Endodermal cell (in vitro differentiated cells): Measurements from ENCODE around the gene CD244. TPM values are rescaled to one million over a fixed set of nuclear protein-coding genes. Genes with fewer than 3 reads are reported as not detected.
"Not testable (repeated sequence)": the region's sequence is repeated elsewhere in the genome, so short reads cannot be mapped to it uniquely, and the experiment has no call there.

Experiments used
- DNase-seq: peaks from one replicate; pipeline ENCODE4 v3.0.0-alpha.2; 2017
- H3K27ac ChIP-seq: 2 replicates; pipeline ENCODE4 v1.5.1; 2013; ENCODE audit warnings: mild to moderate bottlenecking, low read depth, low read length, moderate library complexity
- H3K27me3 ChIP-seq: 2 replicates; pipeline ENCODE4 v1.6.1; 2013; ENCODE audit warnings: mild to moderate bottlenecking, low read length, moderate library complexity; ENCODE audit not compliant: insufficient read depth, control insufficient read depth, poor library complexity, severe bottlenecking
- H3K36me3 ChIP-seq: 2 replicates; pipeline ENCODE4 v1.7.0; 2013; ENCODE audit warnings: mild to moderate bottlenecking, low read length, moderate library complexity; ENCODE audit not compliant: control insufficient read depth, insufficient read depth
- H3K4me1 ChIP-seq: one replicate; pipeline ENCODE4 v1.7.0; 2013; ENCODE audit warnings: low read length; ENCODE audit not compliant: control insufficient read depth, insufficient read depth
- H3K4me3 ChIP-seq: 2 replicates; pipeline ENCODE4 v1.5.1; 2013; ENCODE audit warnings: mild to moderate bottlenecking, low read length, moderate library complexity
- H3K9ac ChIP-seq: 2 replicates; pipeline ENCODE4 v1.6.1; 2013; ENCODE audit warnings: mild to moderate bottlenecking, low read length, moderate library complexity; ENCODE audit not compliant: poor library complexity, severe bottlenecking; ENCODE audit errors: extremely low read depth
- H3K9me3 ChIP-seq: 2 replicates; pipeline ENCODE4 v1.6.1; 2013; ENCODE audit warnings: mild to moderate bottlenecking, low read length, moderate library complexity; ENCODE audit not compliant: control insufficient read depth
- H3K27ac Mint-ChIP-seq: 2 replicates; pipeline ENCODE4 v1.8.0; 2020; ENCODE audit warnings: mixed read lengths
- H3K27me3 Mint-ChIP-seq: 2 replicates; pipeline ENCODE4 v1.8.0; 2021; ENCODE audit warnings: mild to moderate bottlenecking, mixed read lengths; ENCODE audit not compliant: insufficient read depth
- H3K36me3 Mint-ChIP-seq: 2 replicates; pipeline ENCODE4 v1.8.0; 2020; ENCODE audit warnings: low read depth, mixed read lengths
- H3K4me1 Mint-ChIP-seq: 2 replicates; pipeline ENCODE4 v1.8.0; 2020; ENCODE audit warnings: mixed read lengths
- H3K4me3 Mint-ChIP-seq: 2 replicates; pipeline ENCODE4 v1.8.0; 2020; ENCODE audit warnings: mild to moderate bottlenecking, moderate library complexity, mixed read lengths
- H3K9me3 Mint-ChIP-seq: 2 replicates; pipeline ENCODE4 v1.8.0; 2020; ENCODE audit warnings: mild to moderate bottlenecking, mixed read lengths
- CTCF ChIP-seq: fragments of 200-600 bp; sonication (generic); conservative IDR thresholded peaks from 2 replicates; pipeline ENCODE4 v1.5.0; 2021; ENCODE audit warnings: antibody characterized with exemption, mild to moderate bottlenecking
- WGBS, 2 experiments: methylation state at CpG; one replicate each; pipeline versions ENCODE4 v1.1.5 to v1.1.7; 2013; ENCODE audit warnings: missing lambda C conversion rate in 2 of 2, mixed read lengths in 1 of 2; ENCODE audit not compliant: insufficient coverage in 1 of 2, insufficient read length in 1 of 2; 5-methylcytosine and 5-hydroxymethylcytosine counted together
- total RNA-seq, 2 donors: library from RNA; stranded (reverse); fragmentation: NEBNext Ultra II Directional in 1 of 2; extraction: Animal tissue kit (Norgen Biotek cat#: 25700) in 1 of 2; gene quantifications; 2 replicates in 1 of 2; 3 replicates in 1 of 2; pipeline ENCODE4 v1.2.1, GENCODE V29; 2021

Gene CD244
- total RNA-seq, 2 donors from 2014 or later = 0.31 TPM; not detected in 1

- Mint-ChIP-seq H3K27me3 (no peaks in the 10 kb centered on the region), H3K4me1 (no peaks in the 10 kb centered on the region), H3K27ac (no peak overlapping the region), H3K4me3 (no peak overlapping the region), H3K36me3 (no peaks in the 10 kb centered on the region), H3K9me3 (peaks cover 2% of the 10 kb centered on the region)
- Histone ChIP-seq H3K27me3 (no peaks in the 10 kb centered on the region), H3K4me3 (no peak overlapping the region), H3K27ac (no peak overlapping the region), H3K4me1 (no peaks in the 10 kb centered on the region), H3K9me3 (peaks cover 2% of the 10 kb centered on the region), H3K9ac (no peak overlapping the region), H3K36me3 (no peaks in the 10 kb centered on the region)
- no peak for DNase-seq
- TF ChIP-seq CTCF = no peak
- WGBS, 2 experiments = 94 to 96% methylated on average over 11 to 13 of the region's 13 CpGs
Measured at GRCh38 chr1:160789702-160790611, 72.7 kb downstream of the CD244 start.

- H3K4me3 Mint-ChIP-seq = no peak overlapping the region
- Histone ChIP-seq H3K27me3 (no peaks in the 10 kb centered on the region), H3K36me3 (no peaks in the 10 kb centered on the region), H3K4me1 (no peaks in the 10 kb centered on the region), H3K4me3 (no peak overlapping the region), H3K9me3 (no peaks in the 10 kb centered on the region), H3K27ac (no peak overlapping the region), H3K9ac (no peak overlapping the region)
- H3K36me3 Mint-ChIP-seq = no peaks in the 10 kb centered on the region
- H3K27me3 Mint-ChIP-seq = no peaks in the 10 kb centered on the region
- 80 to 89% methylated on average over 7 to 11 of the region's 11 CpGs for WGBS, 2 experiments
- peaks cover 4% of the 10 kb centered on the region for H3K9me3 Mint-ChIP-seq
- no peaks in the 10 kb centered on the region for H3K4me1 Mint-ChIP-seq
- TF ChIP-seq CTCF = no peak
- no peak for DNase-seq
- H3K27ac Mint-ChIP-seq = no peak overlapping the region
Measured at GRCh38 chr1:160789051-160789701, 73.5 kb downstream of the CD244 start.

GRCh38 chr1:160782988-160783765, 79.5 kb downstream of the CD244 start:
- WGBS, 2 experiments = 82 to 91% methylated on average over 14 to 23 of the region's 25 CpGs
- H3K27me3 Mint-ChIP-seq = not testable (repeated sequence)

More at GRCh38 chr1:160782988-160783765, 79.5 kb downstream of the CD244 start:
- H3K27me3 ChIP-seq, DNase-seq, H3K4me3 Mint-ChIP-seq, H3K4me1 Mint-ChIP-seq, H3K27ac ChIP-seq, H3K36me3 ChIP-seq, H3K9ac ChIP-seq, H3K4me1 ChIP-seq, H3K36me3 Mint-ChIP-seq, H3K27ac Mint-ChIP-seq, H3K4me3 ChIP-seq, H3K9me3 ChIP-seq: not testable (repeated sequence)
- H3K9me3 Mint-ChIP-seq = peaks cover 23% of the 10 kb centered on the region
